Panc1 (cell line): ENCODE measurements around the gene STUB1. TPM values are rescaled to one million over a fixed set of nuclear protein-coding genes. Genes with fewer than 3 reads are reported as not detected.

Experiments used
- ATAC-seq: fragments of 200-7000 bp; cut with Tn5 transposase; 2 replicates; pipeline ENCODE4 v1.9.1; 2020; ENCODE audit warnings: mild to moderate bottlenecking, moderate library complexity
- BruUV-seq: library from RNA; stranded (reverse); fragments of 400-500 nt; replicated peaks from 2 replicates; lab custom pipeline; 2021; lab: Mats Ljungman, UMichigan
- CTCF ChIA-PET: fragments of 300-600 bp; sonication (Branson Sonifier 250); formaldehyde crosslinking; loops from one replicate; lab custom pipeline; 2022; ENCODE audit warnings: antibody characterized with exemption; lab: Charles Lee
- POLR2A ChIA-PET: fragments of 300-600 bp; sonication (Branson Sonifier 250); formaldehyde crosslinking; loops from one replicate; lab custom pipeline; 2022; ENCODE audit warnings: antibody characterized with exemption; lab: Charles Lee
- DNase-seq: peaks from one replicate; pipeline ENCODE4 v3.0.0-alpha.2; 2010; ENCODE audit warnings: low read depth, low spot score
- H3K27ac ChIP-seq: 2 replicates; pipeline ENCODE4 v1.5.1; 2011; ENCODE audit warnings: mild to moderate bottlenecking, low read length, inconsistent platforms
- H3K27me3 ChIP-seq: fragments of 200-500 bp; sonication (Bioruptor generic); 2 replicates; pipeline ENCODE4 v1.6.0; 2014; ENCODE audit warnings: low read length, inconsistent platforms; ENCODE audit not compliant: control insufficient read depth, insufficient read depth
- H3K36me3 ChIP-seq: fragments of 200-500 bp; sonication (Bioruptor generic); 2 replicates; pipeline ENCODE4 v1.5.1; 2014; ENCODE audit warnings: inconsistent platforms, mild to moderate bottlenecking, low read length, moderate library complexity; ENCODE audit not compliant: control insufficient read depth, insufficient read depth
- H3K4me1 ChIP-seq: 2 replicates; pipeline ENCODE4 v1.5.1; 2011; ENCODE audit warnings: inconsistent platforms, mild to moderate bottlenecking, low read length, moderate library complexity; ENCODE audit not compliant: control insufficient read depth, insufficient read depth
- H3K4me3 ChIP-seq, 2 experiments: 2 replicates each; pipeline ENCODE4 v1.5.1; 2011 to 2012; ENCODE audit warnings: low read depth in 2 of 2, low read length in 2 of 2, mild to moderate bottlenecking in 2 of 2, inconsistent platforms in 1 of 2, moderate library complexity in 1 of 2
- H3K9me3 ChIP-seq: fragments of 200-500 bp; sonication (Bioruptor generic); 2 replicates; pipeline ENCODE4 v1.5.1; 2014; ENCODE audit warnings: low read depth, mild to moderate bottlenecking, inconsistent platforms, low read length, moderate library complexity; ENCODE audit not compliant: control insufficient read depth, insufficient read depth
- CTCF ChIP-seq: fragments of 450-650 bp; IDR thresholded peaks from 2 replicates; pipeline ENCODE4 v1.5.1; 2017; ENCODE audit warnings: mild to moderate bottlenecking
- POLR2AphosphoS5 ChIP-seq: IDR thresholded peaks from 2 replicates; pipeline ENCODE4 v1.6.1; 2012; ENCODE audit warnings: mild to moderate bottlenecking, low read depth, low read length, moderate library complexity
- SIN3A ChIP-seq: IDR thresholded peaks from 2 replicates; pipeline ENCODE4 v1.6.1; 2012; ENCODE audit warnings: low read depth, mild to moderate bottlenecking, low read length, moderate library complexity, borderline replicate concordance; ENCODE audit not compliant: insufficient read depth
- TCF7L2 ChIP-seq: IDR thresholded peaks from 2 replicates; pipeline ENCODE4 v1.6.1; 2011; ENCODE audit warnings: mild to moderate bottlenecking, low read depth, low read length, inconsistent platforms
- in situ Hi-C: cut with HindIII; loops from 2 replicates; pipeline ENCODE4 v1.10.0; 2016; ENCODE audit warnings: low sequenced_read_pairs, low pct_unique_long_range_greater_than_20kb
- intact Hi-C: fragments of 100-400 bp; cut with micrococcal nuclease; formaldehyde crosslinking; loops from one replicate; pipeline ENCODE4 v1.10.0; 2022; ENCODE audit not compliant: unreplicated experiment
- total RNA-seq: library from RNA; stranded (reverse); gene quantifications from one replicate; pipeline ENCODE4 v1.2.1, GENCODE V29; 2021; ENCODE audit not compliant: unreplicated experiment
- TF ChIP-seq, protein P1 (sequence below), 2 experiments: IDR thresholded peaks; 2 replicates each; pipeline ENCODE4 v1.6.1; 2011 to 2012; ENCODE audit warnings: low read depth in 2 of 2, control low read depth in 1 of 2, low read length in 1 of 2, mild to moderate bottlenecking in 1 of 2, moderate library complexity in 1 of 2; ENCODE audit not compliant: insufficient read depth in 1 of 2

Gene STUB1
- total RNA-seq, 1 experiment from 2014 or later = 217 TPM

- ChIA-PET CTCF (interaction anchor here (1.1 kb wide), 1 partner anchor 14 kb away, joined by 3 read pairs; the partner anchor contains the start of gene RHOT2), POLR2A (no interaction called here)
- in situ Hi-C loops (no loop called here), intact Hi-C loops (loop anchor here (10.0 kb wide), 1 partner anchor 1093 kb away; the partner anchor contains the start of genes EME2, MRPS34 and NME3)
- Histone ChIP-seq H3K9me3 (no peaks in the 10 kb centered on the region), H3K27ac (peak overlapping the region; percentile 87), H3K4me1 (peaks cover 18% of the 10 kb centered on the region), H3K4me3 (peak overlapping the region; percentile 66 to 71), H3K36me3 (peaks cover 5% of the 10 kb centered on the region; the same call in 1 of the 2 replicates), H3K27me3 (no peaks in the 10 kb centered on the region)
- ATAC-seq = no peak
- no peak for DNase-seq
- TF ChIP-seq TCF7L2 = no peak
- TF ChIP-seq, protein P1, sequence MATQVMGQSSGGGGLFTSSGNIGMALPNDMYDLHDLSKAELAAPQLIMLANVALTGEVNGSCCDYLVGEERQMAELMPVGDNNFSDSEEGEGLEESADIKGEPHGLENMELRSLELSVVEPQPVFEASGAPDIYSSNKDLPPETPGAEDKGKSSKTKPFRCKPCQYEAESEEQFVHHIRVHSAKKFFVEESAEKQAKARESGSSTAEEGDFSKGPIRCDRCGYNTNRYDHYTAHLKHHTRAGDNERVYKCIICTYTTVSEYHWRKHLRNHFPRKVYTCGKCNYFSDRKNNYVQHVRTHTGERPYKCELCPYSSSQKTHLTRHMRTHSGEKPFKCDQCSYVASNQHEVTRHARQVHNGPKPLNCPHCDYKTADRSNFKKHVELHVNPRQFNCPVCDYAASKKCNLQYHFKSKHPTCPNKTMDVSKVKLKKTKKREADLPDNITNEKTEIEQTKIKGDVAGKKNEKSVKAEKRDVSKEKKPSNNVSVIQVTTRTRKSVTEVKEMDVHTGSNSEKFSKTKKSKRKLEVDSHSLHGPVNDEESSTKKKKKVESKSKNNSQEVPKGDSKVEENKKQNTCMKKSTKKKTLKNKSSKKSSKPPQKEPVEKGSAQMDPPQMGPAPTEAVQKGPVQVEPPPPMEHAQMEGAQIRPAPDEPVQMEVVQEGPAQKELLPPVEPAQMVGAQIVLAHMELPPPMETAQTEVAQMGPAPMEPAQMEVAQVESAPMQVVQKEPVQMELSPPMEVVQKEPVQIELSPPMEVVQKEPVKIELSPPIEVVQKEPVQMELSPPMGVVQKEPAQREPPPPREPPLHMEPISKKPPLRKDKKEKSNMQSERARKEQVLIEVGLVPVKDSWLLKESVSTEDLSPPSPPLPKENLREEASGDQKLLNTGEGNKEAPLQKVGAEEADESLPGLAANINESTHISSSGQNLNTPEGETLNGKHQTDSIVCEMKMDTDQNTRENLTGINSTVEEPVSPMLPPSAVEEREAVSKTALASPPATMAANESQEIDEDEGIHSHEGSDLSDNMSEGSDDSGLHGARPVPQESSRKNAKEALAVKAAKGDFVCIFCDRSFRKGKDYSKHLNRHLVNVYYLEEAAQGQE (IDR thresholded peaks at IDR 0.05; ENCODE audit: insufficient read depth in 1 of 2, low read depth in 2 of 2, low read length in 1 of 2) = peak in 1 of 2 experiments; percentile 14; a peak in 1 of 4 replicates
- TF ChIP-seq CTCF = no peak
- peak; percentile 68; the same call in 1 of the 2 replicates for TF ChIP-seq POLR2AphosphoS5
- TF ChIP-seq SIN3A = no peak
- BruUV-seq = TSS peak; percentile 97
Observed at GRCh38 chr16:681746-682427, 1.7 kb downstream of the STUB1 start.

GRCh38 chr16:682493-683395, 2.5 kb downstream of the STUB1 start:
- ChIA-PET POLR2A (no interaction called here), CTCF (no interaction called here)
- peaks cover 5% of the 10 kb centered on the region; the same call in 1 of the 2 replicates for H3K36me3 ChIP-seq
- H3K4me3 ChIP-seq = peak overlapping the region; percentile 66 to 71
- intact Hi-C loops = loop anchor here (10.0 kb wide), 1 partner anchor 1092 kb away; the partner anchor contains the start of genes EME2, MRPS34 and NME3
- no peaks in the 10 kb centered on the region for H3K9me3 ChIP-seq
- BruUV-seq = no TSS peak
- peak; percentile 7 for ATAC-seq
- H3K27ac ChIP-seq = peak overlapping the region; percentile 87
- TF ChIP-seq SIN3A (peak; percentile 74; the same call in 1 of the 2 replicates), TCF7L2 (no peak), CTCF (peak; percentile 24), POLR2AphosphoS5 (peak; percentile 28; the same call in 1 of the 2 replicates)
- peaks cover 18% of the 10 kb centered on the region for H3K4me1 ChIP-seq
- no peak for DNase-seq
- H3K27me3 ChIP-seq = no peaks in the 10 kb centered on the region
- in situ Hi-C loops = no loop called here
